Progenitor cell of endocrine pancreas (in vitro differentiated cells): ENCODE results near the gene RHOB. TPM values are rescaled to one million over a fixed set of nuclear protein-coding genes. Genes with fewer than 3 reads are reported as not detected.

Experiments
- DNase-seq: peaks from one replicate; pipeline ENCODE4 v3.0.0; 2021; ENCODE audit warnings: low spot score; ENCODE audit not compliant: unreplicated experiment
- H3K27ac Mint-ChIP-seq: 2 replicates; pipeline ENCODE4 v1.8.0; 2021; ENCODE audit warnings: mild to moderate bottlenecking, moderate library complexity, mixed read lengths
- H3K27me3 Mint-ChIP-seq: 2 replicates; pipeline ENCODE4 v1.8.0; 2021; ENCODE audit warnings: mixed read lengths
- H3K36me3 Mint-ChIP-seq: 2 replicates; pipeline ENCODE4 v1.8.0; 2022; ENCODE audit warnings: mixed read lengths; ENCODE audit not compliant: insufficient read depth
- H3K4me1 Mint-ChIP-seq: 2 replicates; pipeline ENCODE4 v1.8.0; 2021; ENCODE audit warnings: low read depth, mixed read lengths
- H3K4me3 Mint-ChIP-seq: 2 replicates; pipeline ENCODE4 v1.8.0; 2021; ENCODE audit warnings: low read depth, mild to moderate bottlenecking, moderate library complexity, mixed read lengths
- H3K9me3 Mint-ChIP-seq: 2 replicates; pipeline ENCODE4 v1.8.0; 2021; ENCODE audit warnings: low read depth, mixed read lengths
- total RNA-seq: library from RNA; stranded (reverse); gene quantifications from 2 replicates; pipeline ENCODE4 v1.2.1, GENCODE V29; 2021
- TF ChIP-seq, protein P1 (sequence below): fragments of 200-600 bp; sonication (generic); IDR thresholded peaks from one replicate; pipeline ENCODE4 v1.5.0; 2021; ENCODE audit warnings: antibody characterized with exemption, mild to moderate bottlenecking; ENCODE audit not compliant: unreplicated experiment

Gene RHOB
- total RNA-seq, 1 donor from 2014 or later: 148 TPM

DNA sequence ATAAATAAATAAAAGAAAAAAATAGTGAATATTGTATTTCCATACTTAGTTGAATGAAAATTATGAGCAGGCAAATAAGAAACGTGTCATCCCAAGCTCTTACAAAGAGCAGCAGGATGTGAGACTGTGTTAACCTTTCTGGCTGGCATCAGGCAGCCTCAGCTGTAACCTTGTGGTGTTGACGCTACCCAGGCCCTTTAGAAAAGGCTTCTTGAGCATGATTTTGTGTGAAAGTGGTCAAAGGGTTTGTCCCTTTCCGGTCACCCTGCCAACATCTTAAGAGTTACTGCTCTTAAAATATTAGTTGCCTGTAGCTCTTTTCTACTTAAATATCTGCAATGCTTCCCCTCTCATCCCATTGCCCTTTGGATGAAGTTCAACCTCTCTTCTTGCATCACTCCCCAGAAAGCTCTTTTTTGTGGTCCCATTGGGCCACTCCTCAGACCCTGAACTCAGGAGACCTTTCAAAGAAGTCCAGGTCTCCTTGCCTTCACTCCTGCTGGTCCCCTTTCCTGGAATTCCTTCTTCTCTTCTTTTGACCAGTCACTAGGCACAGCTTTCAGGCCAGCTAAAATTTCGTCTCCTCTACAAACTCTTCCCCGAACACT lies 35.0 kb downstream of the RHOB start:
- TF ChIP-seq, protein P1, sequence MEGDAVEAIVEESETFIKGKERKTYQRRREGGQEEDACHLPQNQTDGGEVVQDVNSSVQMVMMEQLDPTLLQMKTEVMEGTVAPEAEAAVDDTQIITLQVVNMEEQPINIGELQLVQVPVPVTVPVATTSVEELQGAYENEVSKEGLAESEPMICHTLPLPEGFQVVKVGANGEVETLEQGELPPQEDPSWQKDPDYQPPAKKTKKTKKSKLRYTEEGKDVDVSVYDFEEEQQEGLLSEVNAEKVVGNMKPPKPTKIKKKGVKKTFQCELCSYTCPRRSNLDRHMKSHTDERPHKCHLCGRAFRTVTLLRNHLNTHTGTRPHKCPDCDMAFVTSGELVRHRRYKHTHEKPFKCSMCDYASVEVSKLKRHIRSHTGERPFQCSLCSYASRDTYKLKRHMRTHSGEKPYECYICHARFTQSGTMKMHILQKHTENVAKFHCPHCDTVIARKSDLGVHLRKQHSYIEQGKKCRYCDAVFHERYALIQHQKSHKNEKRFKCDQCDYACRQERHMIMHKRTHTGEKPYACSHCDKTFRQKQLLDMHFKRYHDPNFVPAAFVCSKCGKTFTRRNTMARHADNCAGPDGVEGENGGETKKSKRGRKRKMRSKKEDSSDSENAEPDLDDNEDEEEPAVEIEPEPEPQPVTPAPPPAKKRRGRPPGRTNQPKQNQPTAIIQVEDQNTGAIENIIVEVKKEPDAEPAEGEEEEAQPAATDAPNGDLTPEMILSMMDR: no peak
- peaks cover 2% of the 10 kb centered on the region for H3K36me3 Mint-ChIP-seq
- H3K27me3 Mint-ChIP-seq: peaks cover 57% of the 10 kb centered on the region
- H3K4me3 Mint-ChIP-seq: no peak overlapping the region
- H3K4me1 Mint-ChIP-seq: peaks cover 5% of the 10 kb centered on the region
- DNase-seq: no peak
- H3K9me3 Mint-ChIP-seq: peaks cover 3% of the 10 kb centered on the region
- no peak overlapping the region for H3K27ac Mint-ChIP-seq

DNA sequence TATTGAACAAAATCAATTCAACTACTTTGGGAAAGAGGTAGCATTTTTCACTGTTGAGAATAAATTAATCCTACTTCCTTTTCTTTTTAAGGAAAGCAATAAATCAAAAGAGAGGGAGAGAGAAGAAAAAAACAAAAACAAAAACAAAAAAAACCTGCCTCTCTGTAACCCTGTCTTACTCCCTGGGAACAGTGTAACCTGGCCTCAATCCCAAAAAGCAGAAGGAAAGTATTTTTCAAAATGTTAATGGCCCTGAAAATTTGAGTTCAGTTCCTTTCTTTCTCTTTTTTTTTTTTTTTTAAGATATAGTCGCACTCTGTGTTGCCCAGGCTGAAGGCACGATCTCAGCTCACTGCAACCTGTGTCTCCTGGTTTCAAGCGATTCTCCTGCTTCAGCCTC lies 35.9 kb downstream of the RHOB start:
- Mint-ChIP-seq H3K27ac (no peak overlapping the region), H3K27me3 (peaks cover 62% of the 10 kb centered on the region), H3K36me3 (peaks cover 2% of the 10 kb centered on the region), H3K4me3 (no peak overlapping the region), H3K9me3 (peaks cover 3% of the 10 kb centered on the region), H3K4me1 (peaks cover 5% of the 10 kb centered on the region)
- no peak for DNase-seq
- TF ChIP-seq, protein P1: no peak

DNA sequence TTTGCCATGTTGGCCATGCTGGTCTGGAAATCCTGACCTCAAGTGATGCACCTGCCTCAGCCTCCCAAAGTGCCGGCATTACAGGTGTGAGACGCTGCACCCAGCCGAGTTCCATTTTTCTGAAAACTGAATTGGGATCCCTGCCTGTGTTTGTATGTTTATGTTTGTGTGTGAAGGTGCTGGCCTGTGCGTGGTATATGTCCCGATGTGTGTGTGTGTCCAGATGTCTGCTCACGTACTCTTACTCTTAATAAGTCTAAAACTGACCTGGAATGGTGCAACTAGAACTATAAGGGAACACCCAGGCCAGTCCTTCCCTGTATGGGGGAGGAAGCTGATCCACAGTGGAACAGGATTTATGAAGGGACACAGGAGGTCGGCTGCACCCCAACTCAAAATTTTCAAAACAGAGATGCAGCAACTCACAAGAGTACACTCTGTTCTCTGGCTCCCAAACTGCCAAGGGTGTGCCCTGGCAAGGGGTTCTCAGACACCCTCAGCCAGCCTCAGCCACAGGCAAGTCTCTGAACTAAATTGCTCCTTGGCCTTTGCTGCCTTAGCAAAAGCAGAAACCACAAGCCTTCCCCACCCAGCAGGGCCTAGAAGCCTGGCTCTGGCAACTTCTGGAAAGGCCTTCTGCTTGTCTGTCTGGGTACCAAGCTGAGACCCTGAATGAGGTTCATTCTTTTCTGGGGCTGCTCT lies 36.5 kb downstream of the RHOB start:
- Mint-ChIP-seq H3K9me3 (peaks cover 3% of the 10 kb centered on the region), H3K4me1 (peaks cover 5% of the 10 kb centered on the region), H3K36me3 (peaks cover 2% of the 10 kb centered on the region), H3K27ac (no peak overlapping the region), H3K4me3 (no peak overlapping the region), H3K27me3 (peaks cover 62% of the 10 kb centered on the region)
- TF ChIP-seq, protein P1: no peak
- DNase-seq: peak; percentile 2

DNA sequence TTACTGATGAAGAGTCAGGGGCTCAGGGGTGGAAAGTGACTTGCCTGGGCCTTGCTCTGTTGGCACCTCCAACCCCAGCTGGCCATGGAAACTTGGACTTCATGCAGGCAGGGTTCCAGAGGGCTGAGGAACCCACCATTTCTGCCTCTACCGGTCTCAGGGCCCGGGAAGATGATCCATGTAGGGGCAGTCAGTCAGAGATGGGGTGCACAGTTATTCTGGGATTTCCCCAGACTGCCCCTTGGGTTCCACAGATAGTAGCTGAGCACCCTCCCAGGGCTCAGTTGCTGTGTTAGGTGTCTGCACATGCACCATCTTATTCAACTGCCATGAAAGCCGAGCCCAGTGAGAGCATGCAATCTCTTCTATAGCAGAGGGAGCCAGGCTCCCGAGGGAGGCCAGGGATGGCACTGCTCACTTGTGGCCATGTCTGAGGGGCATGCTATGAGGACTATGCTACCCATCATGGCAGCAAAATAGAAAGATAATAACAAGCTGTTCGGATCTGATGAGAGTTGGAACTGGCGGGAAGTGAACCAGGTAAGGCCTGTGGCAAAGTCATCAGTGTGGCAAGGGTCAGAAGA lies 37.3 kb downstream of the RHOB start:
- peak; percentile 4 for DNase-seq
- TF ChIP-seq, protein P1: no peak
- Mint-ChIP-seq H3K4me1 (peaks cover 5% of the 10 kb centered on the region), H3K27ac (no peak overlapping the region), H3K27me3 (peaks cover 59% of the 10 kb centered on the region), H3K9me3 (no peaks in the 10 kb centered on the region), H3K4me3 (no peak overlapping the region), H3K36me3 (no peaks in the 10 kb centered on the region)

DNA sequence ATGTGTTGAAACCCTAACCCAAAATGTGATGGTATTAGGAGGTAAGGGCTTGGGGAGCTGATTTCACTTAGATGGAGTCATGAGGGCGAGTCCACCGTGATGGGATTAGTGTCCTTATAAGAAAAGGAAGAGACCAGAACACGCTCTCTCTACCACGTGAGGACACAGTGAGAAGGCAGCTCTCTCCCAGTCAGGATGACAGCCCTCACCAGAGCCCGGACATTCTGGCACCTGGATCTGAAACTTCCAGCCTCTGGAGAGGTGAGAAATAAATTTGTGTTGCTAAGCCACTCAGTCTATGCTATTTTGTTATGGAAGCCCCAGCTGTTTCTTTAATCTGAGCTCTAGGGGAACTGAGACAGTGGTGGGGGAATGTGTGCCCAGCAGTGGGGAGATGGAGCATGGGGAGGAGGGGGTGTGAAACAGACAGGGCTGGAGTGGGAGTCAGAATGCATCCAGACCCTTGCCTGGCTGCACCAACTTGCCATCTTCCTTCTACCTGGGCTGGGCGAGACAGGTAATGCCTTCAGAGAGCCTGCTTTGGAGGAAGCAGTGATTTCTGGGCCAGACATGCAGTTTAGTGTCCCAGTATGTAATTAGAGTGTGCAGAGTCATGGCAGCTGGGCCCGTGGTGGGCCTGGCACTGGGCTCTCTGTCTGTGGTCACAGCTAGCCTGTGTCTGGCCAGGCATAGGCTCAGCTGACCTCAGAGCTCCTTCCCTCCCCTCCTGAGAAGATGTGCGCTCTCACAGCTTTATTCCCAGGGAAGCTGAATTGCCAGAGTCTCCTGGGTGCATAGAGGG lies 38.1 kb downstream of the RHOB start:
- H3K36me3 Mint-ChIP-seq: no peaks in the 10 kb centered on the region
- H3K27me3 Mint-ChIP-seq: peaks cover 53% of the 10 kb centered on the region
- no peak overlapping the region for H3K27ac Mint-ChIP-seq
- no peak for DNase-seq
- H3K9me3 Mint-ChIP-seq: no peaks in the 10 kb centered on the region
- H3K4me1 Mint-ChIP-seq: peaks cover 5% of the 10 kb centered on the region
- TF ChIP-seq, protein P1: no peak
- no peak overlapping the region for H3K4me3 Mint-ChIP-seq
